Effector memory CD4-positive, alpha-beta T cell (primary cell): ENCODE results near the gene HPN.

Source experiments
- DNase-seq, 3 donors: peaks; one replicate each; pipeline ENCODE4 v3.0.0-alpha.2; 2020
- H3K27ac ChIP-seq: 2 replicates; pipeline ENCODE4 v1.7.0; 2013; ENCODE audit warnings: mild to moderate bottlenecking, low read length, moderate library complexity; ENCODE audit not compliant: insufficient read depth, poor library complexity, severe bottlenecking
- H3K27me3 ChIP-seq: replicated peaks from 2 replicates; pipeline ENCODE4 v1.7.0; 2013; ENCODE audit warnings: mild to moderate bottlenecking, low read length; ENCODE audit not compliant: insufficient read depth, control insufficient read depth, poor library complexity, severe bottlenecking
- H3K36me3 ChIP-seq: 2 replicates; pipeline ENCODE4 v1.7.0; 2013; ENCODE audit warnings: mild to moderate bottlenecking, low read length, moderate library complexity; ENCODE audit not compliant: control insufficient read depth, insufficient read depth
- H3K4me1 ChIP-seq: 2 replicates; pipeline ENCODE4 v1.7.0; 2013; ENCODE audit warnings: low read length, mild to moderate bottlenecking; ENCODE audit not compliant: control insufficient read depth, insufficient read depth, poor library complexity, severe bottlenecking
- H3K4me3 ChIP-seq: 2 replicates; pipeline ENCODE4 v1.7.0; 2013; ENCODE audit warnings: low read length, low read depth, mild to moderate bottlenecking; ENCODE audit not compliant: insufficient read depth, poor library complexity, severe bottlenecking
- H3K9me3 ChIP-seq: 2 replicates; pipeline ENCODE4 v1.7.0; 2013; ENCODE audit warnings: mild to moderate bottlenecking, low read length, moderate library complexity; ENCODE audit not compliant: control insufficient read depth

The HPN gene

DNA sequence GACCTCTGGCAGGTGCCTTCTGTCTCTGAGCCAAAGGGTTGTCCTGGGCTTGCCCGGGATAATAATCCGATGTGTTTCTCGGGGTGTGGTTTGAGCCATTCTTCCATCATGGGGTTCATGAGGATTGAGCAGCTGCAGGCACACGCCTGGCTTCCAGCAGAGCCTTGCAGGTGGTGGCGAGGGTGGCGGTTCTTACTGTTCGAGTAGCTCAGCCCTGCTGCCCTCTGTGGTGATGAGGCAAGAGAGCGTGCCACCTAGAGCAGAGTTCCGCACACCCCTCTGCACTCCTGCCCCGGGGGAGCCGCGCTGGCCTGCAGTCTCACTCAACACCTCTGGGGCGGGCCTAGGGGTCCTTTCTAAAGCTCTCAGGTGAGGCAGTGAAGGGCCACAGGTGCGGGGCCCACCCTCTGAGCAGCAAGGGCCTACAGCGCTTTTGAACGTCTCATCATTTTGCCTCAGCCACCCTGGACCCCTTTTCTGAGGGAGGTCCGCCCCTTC lies 7.5 kb upstream of the HPN start:
- H3K4me1 ChIP-seq, result peaks cover 10% of the 10 kb centered on the region
- H3K27me3 ChIP-seq, result no peaks in the 10 kb centered on the region
- H3K9me3 ChIP-seq, result no peaks in the 10 kb centered on the region
- no peaks in the 10 kb centered on the region for H3K36me3 ChIP-seq
- no peak for DNase-seq
- H3K27ac ChIP-seq, result no peak overlapping the region
- H3K4me3 ChIP-seq, result no peak overlapping the region

DNA sequence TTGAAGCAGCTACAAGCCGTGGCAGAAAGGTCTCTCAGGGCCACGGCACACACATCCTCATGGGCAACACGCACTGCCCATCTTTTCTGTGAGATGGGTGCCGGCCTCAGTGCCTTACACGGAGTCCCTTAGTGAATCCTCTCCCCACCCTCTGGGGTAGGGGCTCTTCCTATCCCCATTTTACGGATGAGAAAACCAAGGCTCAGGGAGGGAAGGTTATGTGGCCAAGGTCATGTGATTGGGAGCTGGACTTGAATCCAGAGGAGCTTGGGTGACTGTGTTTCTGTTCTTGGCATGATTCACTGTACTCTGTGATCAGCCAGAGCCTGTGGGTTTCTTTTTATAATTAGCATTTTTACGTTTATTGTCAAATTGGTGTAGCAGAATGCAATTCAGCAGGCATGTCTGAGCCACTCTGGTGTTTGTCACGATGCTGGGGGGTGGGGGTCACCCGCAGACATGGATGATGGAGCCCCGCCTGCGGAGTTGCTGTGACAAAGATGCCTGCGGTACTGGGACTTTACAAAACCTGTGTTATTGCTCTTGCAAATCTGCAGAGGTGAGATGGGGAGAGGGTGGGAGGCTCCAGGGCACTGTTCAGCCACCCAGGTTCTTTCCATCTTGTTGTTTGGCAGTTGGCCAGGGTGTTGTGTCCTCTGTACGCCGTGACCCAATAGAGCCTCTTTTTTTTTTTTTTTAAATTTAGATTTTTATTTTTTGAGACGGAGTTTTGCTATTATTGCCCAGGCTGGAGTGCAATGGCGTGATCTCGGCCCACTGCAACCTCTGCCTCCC lies 6.7 kb upstream of the HPN start:
- DNase-seq, result no peak
- peaks cover 10% of the 10 kb centered on the region for H3K4me1 ChIP-seq
- H3K27me3 ChIP-seq, result no peaks in the 10 kb centered on the region
- no peak overlapping the region for H3K27ac ChIP-seq
- no peak overlapping the region for H3K4me3 ChIP-seq
- no peaks in the 10 kb centered on the region for H3K9me3 ChIP-seq
- H3K36me3 ChIP-seq, result no peaks in the 10 kb centered on the region

DNA sequence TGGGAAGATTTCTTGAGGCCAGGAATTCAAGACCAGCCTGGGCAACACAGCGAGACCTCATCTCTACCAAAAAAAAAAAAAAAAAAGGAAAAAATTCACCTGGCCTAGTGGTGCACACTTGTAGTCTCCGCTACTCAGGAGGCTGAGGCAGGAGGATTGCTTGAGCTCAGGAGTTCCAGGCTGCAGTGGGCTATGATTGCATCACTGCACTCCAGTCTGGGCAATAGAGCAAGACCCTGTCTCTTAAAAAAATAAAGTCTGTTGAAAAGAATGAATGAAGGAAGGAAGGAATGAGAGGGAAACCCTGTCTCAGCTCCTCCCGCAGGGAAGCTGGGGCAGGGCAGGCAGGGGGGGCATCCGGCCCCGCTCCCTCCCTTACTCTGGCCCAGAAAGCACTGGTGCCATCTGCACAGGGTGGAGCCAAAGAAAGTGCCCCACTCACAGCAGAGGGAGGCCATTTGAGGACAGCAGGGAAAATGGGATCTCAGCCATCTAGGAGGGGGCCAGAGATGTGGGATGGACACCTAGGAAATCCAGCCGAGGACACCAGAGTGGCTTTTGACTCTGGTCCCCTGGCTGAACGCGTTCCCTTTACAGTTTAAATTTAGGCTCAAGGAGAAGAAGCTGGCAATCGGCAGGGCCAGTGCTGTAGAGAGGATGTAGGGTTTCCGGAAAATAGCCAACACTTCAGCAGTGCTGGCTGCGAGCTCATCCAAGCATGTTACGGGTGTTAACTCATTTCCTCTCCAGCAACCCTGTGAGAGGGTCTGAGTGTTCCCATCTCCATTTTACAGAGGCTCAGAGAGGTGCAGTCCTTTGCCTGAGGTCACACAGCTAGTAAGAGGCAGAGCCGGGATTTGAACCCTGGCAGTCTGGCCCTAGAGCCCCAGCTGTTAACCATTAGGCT lies 3.6 kb upstream of the HPN start:
- Histone ChIP-seq H3K36me3 (no peaks in the 10 kb centered on the region), H3K27me3 (no peaks in the 10 kb centered on the region), H3K9me3 (no peaks in the 10 kb centered on the region), H3K4me3 (no peak overlapping the region), H3K4me1 (peaks cover 20% of the 10 kb centered on the region), H3K27ac (no peak overlapping the region)
- DNase-seq, result no peak

DNA sequence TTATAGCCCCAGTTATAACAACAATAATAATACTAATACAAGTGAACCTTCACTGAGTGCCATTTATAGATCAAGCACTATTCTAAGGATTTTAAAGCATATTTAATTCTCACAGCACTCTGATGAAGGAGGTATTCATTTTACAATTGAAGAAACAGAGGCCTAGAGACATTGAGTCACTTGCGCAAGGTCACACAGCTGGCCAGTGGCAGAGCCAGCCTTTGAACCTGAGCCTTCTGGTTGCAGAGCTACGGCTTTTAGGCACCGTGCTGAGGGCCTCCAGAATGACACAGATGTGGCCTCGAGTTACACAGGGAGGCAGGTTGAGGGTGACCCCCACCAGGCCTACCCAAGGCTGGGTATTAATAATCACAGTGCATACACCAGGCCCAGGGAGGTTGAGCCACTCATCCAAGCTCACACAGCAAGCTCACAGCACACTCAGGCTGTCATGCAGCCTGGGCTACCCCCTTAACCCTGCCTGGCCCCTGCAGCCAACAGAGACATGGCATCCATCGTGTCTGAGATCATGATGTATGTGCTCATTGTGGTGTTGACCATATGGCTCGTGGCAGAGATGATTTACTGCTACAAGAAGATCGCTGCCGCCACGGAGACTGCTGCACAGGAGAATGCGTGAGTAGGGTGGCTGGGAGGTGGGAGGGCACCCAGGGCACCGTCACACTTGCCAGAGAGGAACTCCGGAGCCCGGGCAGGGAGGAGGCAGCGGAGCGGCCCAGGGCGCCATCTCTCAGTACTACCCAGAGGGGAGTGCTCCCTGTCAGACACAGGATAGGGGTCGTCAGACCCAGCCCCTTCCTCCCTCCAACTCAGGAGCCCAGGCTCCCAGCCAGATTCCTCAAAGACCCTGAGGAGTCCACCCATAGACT lies 2.7 kb upstream of the HPN start:
- DNase-seq, result no peak
- Histone ChIP-seq H3K4me1 (peaks cover 20% of the 10 kb centered on the region), H3K9me3 (no peaks in the 10 kb centered on the region), H3K27ac (no peak overlapping the region), H3K36me3 (no peaks in the 10 kb centered on the region), H3K4me3 (no peak overlapping the region), H3K27me3 (no peaks in the 10 kb centered on the region)

DNA sequence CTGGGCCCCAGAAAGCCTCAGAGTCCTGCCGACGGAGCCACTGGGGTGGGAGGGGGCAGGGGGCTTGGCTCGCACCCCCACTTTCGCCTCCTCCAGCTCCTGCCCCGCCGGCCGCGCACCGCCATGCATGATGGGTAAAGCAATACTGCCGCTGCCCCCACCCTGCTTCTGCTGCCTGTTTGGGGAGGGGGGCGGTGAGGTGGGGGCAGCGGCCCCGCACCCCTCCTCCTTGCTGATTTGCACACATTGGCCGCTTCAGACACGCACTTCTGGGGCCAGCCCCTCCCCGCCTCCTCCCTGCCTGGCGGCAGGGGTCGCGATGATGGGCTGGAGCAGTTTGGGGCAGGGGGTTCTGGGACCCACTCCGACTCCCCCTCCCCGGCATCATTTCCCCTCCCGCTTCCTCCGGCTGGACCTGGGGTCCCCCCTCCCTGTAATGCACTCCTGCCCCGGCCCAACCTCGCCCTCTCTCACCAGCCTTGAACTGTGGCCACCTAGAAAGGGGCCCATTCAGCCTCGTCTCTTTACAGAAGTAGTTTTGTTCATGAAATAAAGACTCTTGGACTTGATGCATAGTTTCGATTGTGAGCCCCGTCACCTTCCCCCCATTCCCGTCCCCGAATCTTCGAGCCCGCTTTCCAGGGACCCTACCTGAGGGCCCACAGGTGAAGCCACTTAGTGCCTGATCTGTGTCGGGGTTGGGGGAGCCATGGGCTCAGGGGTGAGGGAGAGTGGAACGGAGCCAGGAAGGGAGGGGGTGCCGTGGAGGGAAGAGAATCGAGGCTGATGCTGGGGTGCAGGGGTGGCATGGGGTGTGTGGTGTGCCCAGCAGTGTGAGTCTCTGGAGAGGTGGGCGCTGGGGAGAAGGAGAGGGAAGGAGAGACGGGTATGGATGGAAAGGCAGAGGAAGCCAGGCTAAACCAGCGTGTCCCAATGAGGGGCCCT lies 1.4 kb upstream of the HPN start:
- Histone ChIP-seq H3K27me3 (no peaks in the 10 kb centered on the region), H3K4me3 (peak overlapping the region; percentile 53), H3K36me3 (no peaks in the 10 kb centered on the region), H3K27ac (no peak overlapping the region), H3K9me3 (no peaks in the 10 kb centered on the region), H3K4me1 (peaks cover 20% of the 10 kb centered on the region)
- no peak for DNase-seq

DNA sequence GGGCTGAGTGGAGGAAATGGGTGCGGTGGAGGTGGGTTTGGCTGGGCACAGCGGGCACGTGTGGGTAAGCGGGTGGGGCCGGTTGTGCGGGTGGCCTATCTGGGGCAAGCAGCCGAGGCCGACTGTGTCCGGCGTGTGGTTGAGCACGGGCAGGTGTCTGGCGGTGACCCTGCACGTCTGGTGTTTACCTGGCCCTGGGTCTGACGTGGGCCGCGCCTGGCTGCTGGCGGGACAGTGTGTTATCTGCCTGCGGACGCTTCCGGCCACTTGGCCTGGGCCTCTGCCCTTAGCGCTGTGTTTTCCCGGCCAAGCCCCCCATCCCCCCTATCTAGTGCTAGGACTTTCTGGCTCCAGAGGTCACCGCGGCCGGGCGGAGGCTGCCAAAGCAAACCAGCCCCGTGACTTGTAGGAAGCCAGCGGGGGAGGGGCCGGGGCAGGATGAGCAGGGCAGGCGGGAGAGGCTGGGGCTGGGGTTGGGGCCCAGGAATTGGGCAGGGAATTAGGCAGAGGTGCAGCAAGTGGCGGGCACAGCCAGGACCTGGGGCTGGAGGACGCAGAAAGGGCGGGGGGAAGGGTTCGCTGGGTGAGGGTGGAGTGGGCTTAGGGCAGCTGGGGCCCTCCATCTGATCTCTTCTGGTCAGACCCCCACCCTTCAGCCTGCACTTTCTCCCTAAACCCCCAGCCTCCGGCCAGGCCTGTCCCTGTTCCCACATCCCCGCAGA lies 534 bp upstream of the HPN start:
- Histone ChIP-seq H3K27me3 (no peaks in the 10 kb centered on the region), H3K4me1 (peaks cover 20% of the 10 kb centered on the region), H3K27ac (no peak overlapping the region), H3K9me3 (no peaks in the 10 kb centered on the region), H3K4me3 (peak overlapping the region; percentile 53), H3K36me3 (no peaks in the 10 kb centered on the region)
- no peak for DNase-seq

DNA sequence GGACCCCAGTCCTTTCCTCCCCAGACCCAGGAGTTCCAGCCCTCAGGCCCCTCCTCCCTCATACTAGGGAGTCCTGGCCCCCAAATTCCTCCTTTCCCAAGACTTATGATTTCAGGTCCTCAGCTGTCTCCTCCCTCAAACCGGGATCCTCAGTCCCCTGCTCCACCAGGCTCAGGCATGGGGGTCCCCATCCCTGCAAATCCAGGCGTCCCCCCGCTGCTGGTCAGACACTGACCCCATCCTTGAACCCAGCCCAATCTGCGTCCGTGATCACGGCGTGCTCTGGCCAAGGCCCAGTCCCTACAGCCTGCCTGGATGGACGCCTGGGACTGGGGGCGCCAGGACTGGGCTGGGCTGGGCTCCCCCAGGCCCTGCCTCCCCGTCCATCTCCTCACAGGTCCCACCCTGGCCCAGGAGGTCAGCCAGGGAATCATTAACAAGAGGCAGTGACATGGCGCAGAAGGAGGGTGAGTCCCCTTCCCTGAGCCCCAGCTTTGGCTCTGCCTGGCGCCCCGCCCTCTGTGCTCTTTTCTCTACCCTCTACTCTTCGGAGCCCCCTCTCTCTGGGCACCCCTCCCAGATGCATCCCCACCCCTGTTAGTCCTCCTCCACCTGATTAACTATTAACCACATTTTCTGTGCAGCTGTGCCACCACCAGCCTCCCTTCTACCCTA lies 672 bp downstream of the HPN start:
- no peak for DNase-seq
- no peaks in the 10 kb centered on the region for H3K27me3 ChIP-seq
- no peaks in the 10 kb centered on the region for H3K36me3 ChIP-seq
- H3K4me3 ChIP-seq, result no peak overlapping the region
- H3K27ac ChIP-seq, result no peak overlapping the region
- peaks cover 20% of the 10 kb centered on the region for H3K4me1 ChIP-seq
- H3K9me3 ChIP-seq, result no peaks in the 10 kb centered on the region

DNA sequence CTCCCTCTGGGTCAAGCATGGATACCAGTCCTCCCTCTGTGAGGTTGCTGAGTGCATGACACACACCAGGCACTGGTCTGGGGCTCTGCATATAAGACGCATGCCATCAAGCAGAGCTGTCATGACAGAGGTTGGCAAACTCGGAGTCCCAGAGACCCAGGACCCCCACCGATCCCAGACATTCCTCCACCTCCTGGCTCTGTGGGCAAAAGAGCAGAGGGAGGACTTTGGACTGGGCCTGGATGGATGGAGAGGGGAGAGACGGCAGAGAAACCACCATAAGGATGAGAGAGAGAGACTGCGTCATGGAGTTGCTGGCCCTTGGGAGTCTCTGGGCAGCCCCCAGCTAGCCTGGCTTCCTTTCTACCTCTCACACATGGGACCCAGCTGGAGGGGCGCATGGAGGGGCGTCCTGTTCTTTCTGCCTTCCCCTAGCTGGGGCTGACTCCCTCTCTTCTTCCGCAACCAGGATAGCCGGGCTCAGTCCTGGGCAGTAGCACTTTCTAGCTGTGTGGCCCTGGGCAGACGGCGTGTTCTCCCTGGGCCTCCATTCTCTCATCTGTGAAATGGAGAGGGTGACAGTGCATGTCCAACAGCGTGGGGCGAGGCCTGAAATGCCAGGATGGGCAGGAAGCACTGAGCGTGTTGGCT lies 1.6 kb downstream of the HPN start:
- no peaks in the 10 kb centered on the region for H3K9me3 ChIP-seq
- H3K36me3 ChIP-seq, result no peaks in the 10 kb centered on the region
- no peak for DNase-seq
- no peaks in the 10 kb centered on the region for H3K27me3 ChIP-seq
- peaks cover 20% of the 10 kb centered on the region for H3K4me1 ChIP-seq
- no peak overlapping the region for H3K27ac ChIP-seq
- H3K4me3 ChIP-seq, result no peak overlapping the region
